Ovary (tissue), 3 donors: ENCODE data around the gene YTHDF2.

ENCODE experiments used
- EP300 ChIP-seq: sonication (generic); formaldehyde crosslinking; IDR thresholded peaks from one replicate; pipeline ENCODE4 v1.6.1; 2017; ENCODE audit warnings: antibody characterized with exemption
- POLR2A ChIP-seq: fragments of 450-650 bp; IDR thresholded peaks from one replicate; pipeline ENCODE4 v1.6.1; 2017; ENCODE audit warnings: antibody characterized with exemption, mild to moderate bottlenecking, moderate library complexity
- TF ChIP-seq, protein P1 (sequence below), 3 donors: fragments of 450-650 bp in 2 of 3; fragments of 200-600 bp in 1 of 3; IDR thresholded peaks; one replicate each; pipeline versions ENCODE4 v1.5.1 to v1.8.0; 2016 to 2022; ENCODE audit warnings: antibody characterized with exemption in 3 of 3, mild to moderate bottlenecking in 1 of 3
- donor health status: DM: no; HTN: no; CAD: no.

DNA sequence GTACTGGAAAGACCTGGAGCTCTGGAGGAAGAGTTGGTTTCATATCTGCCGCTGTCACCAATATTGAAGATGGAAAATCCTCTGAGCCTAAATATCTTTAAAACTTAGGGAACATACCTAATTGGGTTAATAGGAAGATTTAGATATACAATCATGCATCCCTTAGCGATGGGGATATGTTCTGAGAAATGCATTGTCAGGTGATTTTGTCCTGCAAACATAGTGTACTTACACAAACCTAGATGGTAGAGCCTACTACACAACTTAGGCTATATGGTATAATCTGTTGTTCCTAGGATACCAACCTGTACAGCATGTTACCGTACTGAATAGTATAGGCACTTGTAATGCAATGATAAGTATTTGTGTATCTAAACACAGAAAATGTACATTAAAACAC is 22.5 kb downstream of the YTHDF2 start:
- TF ChIP-seq EP300, result no peak
- TF ChIP-seq, protein P1, sequence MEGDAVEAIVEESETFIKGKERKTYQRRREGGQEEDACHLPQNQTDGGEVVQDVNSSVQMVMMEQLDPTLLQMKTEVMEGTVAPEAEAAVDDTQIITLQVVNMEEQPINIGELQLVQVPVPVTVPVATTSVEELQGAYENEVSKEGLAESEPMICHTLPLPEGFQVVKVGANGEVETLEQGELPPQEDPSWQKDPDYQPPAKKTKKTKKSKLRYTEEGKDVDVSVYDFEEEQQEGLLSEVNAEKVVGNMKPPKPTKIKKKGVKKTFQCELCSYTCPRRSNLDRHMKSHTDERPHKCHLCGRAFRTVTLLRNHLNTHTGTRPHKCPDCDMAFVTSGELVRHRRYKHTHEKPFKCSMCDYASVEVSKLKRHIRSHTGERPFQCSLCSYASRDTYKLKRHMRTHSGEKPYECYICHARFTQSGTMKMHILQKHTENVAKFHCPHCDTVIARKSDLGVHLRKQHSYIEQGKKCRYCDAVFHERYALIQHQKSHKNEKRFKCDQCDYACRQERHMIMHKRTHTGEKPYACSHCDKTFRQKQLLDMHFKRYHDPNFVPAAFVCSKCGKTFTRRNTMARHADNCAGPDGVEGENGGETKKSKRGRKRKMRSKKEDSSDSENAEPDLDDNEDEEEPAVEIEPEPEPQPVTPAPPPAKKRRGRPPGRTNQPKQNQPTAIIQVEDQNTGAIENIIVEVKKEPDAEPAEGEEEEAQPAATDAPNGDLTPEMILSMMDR (IDR thresholded peaks at IDR 0.05), result no peak
- TF ChIP-seq POLR2A, result no peak
